T-helper 1 cell (primary cell): ENCODE data around the gene VWA8.
"Not testable (repeated sequence)": the region's sequence is repeated elsewhere in the genome, so short reads cannot be mapped to it uniquely, and the experiment has no call there.

ENCODE experiments used
- DNase-seq, 5 donors: peaks; one replicate each; pipeline ENCODE4 v3.0.0-alpha.2; 2012 to 2020

The VWA8 gene

GRCh38 chr13:41962994-41963393, 2.1 kb upstream of the VWA8 start:
- DNase-seq, result peak in 1 of 5 donors; percentile 20

DNA sequence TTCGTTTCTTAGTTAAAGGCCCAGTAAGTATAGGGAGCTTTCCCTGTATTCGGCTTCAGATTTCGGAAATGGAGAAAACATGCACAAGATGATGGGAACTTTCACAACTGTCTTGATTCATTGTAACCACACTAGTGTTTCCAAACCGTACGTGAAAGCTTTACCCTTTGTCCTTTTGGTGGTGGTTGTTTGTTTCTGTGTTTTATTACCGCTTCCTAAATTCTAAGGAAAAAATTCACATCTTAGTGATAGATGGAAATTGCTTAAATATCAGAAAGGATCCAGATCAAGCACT, 504 bp upstream of the VWA8 start:
- no peak for DNase-seq

GRCh38 chr13:41960211-41960636, 685 bp downstream of the VWA8 start:
- DNase-seq, result no peak

- no peak for DNase-seq
These were observed 4.6 kb downstream of the VWA8 start for GRCh38 chr13:41956272-41956671.

GRCh38 chr13:41955605-41956004, 5.3 kb downstream of the VWA8 start:
- no peak for DNase-seq

GRCh38 chr13:41954226-41954625, 6.7 kb downstream of the VWA8 start:
- DNase-seq, result no peak

DNA sequence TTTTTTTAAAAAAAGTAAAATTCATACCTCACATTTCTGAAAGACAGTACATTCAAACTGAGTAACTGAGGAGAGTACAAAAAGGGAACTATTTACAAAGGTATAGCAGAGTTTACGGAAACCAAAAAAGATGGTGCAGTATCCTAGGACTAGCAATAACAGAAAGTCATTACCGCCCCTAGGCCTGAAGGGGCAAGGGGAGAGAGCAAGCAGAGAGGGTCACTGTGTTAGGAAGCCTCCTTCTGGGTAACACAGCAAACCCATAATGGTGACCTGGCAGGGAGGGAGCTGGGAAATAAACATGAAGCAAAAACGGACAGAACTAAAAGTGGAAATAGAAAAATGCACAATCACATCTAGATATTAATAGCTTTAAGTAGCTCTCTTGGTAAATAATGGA, 8.2 kb downstream of the VWA8 start:
- no peak for DNase-seq

- not testable (repeated sequence) for DNase-seq
These were observed 11.8 kb downstream of the VWA8 start for GRCh38 chr13:41949104-41949503.

GRCh38 chr13:41945926-41946325, 15.0 kb downstream of the VWA8 start:
- no peak for DNase-seq

DNA sequence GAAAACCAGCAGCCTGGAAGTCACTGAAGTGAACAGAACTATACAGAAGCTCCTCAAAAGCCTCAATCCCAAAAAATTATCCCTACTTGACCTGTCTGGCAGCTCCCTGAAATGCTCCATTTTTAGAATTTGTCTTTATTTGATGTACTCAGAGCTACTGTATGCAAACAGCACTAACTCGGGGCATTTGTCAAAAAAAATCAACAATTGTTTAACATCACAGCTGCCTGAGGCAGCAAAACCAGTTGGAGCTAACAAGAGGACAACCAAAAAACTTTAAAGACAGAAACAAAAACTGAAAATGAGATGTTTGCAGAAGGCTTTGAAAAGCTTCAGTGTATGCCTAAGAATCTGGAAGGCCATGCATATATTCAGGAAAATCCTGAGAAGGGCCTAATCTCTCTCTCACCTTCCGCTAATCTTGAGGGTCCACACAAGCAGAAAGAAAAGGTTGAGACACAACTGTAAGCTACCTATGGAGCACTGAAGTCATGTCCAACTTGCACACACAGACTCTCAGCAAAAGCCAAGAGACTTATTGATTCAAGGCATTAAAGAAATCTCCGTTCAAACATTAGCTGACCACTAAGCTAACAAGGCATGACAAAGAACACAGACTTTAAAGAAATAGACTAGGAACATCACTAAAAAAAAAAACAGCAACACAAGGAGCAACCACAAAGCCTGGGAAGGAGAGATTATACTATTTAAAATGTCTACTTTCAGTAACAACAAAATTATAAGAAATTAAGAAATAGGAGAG, 16.1 kb downstream of the VWA8 start:
- no peak for DNase-seq

DNA sequence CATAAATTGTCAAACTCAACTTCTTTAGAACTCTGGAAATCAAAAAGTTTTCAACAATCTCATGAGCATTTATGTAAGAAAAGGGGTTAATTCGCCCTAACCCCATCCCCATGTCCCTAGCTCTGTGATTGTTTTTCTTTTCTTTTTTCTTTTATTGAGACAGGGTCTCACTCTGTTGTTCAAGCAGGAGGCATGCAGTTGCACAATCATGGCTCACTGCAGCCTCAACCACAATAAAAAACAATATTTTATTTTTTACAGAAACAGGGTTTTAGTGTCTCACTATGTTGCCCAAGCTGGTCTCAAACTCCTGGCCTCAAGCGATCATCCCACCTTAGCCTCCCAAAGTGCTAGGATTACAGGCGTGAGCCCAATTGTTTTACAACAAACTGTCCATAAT, 16.7 kb downstream of the VWA8 start:
- DNase-seq, result no peak

- no peak for DNase-seq
These were observed 18.3 kb downstream of the VWA8 start for GRCh38 chr13:41942462-41943094.

GRCh38 chr13:41941174-41941573, 19.7 kb downstream of the VWA8 start:
- no peak for DNase-seq

DNA sequence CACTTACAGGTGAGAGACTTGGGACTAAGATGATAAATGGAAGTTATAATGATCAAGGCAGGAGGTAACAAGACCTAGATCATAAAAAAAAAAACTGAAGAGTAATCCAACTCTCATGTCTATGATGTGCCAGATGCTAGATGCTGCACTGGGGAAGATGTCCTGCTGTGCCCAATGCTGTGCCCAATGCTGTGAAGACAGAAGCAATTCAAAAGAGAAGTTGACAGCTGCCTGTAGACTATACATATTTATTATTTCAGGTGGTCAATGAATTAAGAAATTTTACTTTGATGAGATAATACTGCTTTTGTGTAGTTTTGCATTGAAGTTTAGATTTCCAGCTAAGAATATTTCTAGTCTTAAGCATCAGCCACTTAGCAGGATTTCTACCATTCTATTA, 21.5 kb downstream of the VWA8 start:
- DNase-seq, result no peak

DNA sequence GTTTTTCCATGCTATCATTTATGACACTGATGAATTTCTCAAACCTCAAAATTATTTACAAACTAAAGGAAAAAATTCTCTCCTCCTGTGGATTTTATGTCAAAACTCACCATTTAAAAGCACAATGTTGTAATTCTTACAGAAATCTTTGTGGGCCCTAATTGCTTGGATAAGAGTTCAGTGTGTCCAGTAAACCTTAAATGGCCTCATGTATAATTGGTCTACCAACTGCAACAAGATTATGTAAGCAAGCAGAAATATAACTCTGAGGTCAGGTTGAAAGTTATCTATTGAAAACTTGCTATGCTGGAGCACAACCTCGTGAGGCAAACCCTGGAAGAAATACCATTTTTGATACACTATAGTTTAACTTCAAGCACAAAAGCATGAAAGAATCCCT, 22.0 kb downstream of the VWA8 start:
- no peak for DNase-seq

- no peak for DNase-seq
These were observed 23.5 kb downstream of the VWA8 start for GRCh38 chr13:41937388-41937787.

GRCh38 chr13:41935501-41935900, 25.4 kb downstream of the VWA8 start:
- DNase-seq, result no peak

DNA sequence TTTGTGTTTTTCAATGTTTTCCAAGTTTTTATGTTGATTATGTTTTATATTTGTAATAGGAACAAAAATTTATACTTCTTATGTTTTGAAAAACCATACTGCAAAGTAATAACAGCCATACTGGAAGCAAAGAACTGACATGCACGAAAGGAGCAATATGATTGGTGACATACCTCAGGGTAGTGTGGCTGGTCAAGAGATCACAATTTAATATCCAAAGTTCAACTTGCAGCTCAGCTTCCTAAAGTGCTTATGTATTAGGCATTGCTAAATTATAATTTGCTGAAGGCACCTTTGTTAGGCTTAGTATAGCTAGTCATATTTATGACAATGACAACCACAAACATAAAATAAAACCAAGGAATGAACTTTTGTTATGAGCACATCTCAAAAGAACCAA, 25.9 kb downstream of the VWA8 start:
- no peak for DNase-seq

- DNase-seq, result no peak
These were observed 26.8 kb downstream of the VWA8 start for GRCh38 chr13:41934120-41934519.

DNA sequence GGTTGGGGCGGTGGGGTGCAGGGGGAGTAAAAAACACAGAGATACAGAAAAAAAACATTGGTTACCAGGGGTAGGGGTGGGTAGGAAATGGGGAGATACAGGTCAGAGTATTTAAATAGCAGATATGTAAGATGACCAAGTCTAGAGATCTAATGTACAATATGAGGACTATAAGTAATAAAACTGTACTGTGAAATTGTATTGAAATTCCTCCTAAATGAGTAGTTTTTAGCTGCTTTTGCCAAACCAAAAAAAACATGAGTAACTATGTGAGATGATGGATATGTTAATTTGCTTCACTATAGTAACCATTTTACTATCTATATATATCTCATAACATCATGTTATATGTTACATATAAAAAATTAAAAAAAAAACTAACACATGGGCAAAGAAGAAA, 29.6 kb downstream of the VWA8 start:
- DNase-seq, result no peak

DNA sequence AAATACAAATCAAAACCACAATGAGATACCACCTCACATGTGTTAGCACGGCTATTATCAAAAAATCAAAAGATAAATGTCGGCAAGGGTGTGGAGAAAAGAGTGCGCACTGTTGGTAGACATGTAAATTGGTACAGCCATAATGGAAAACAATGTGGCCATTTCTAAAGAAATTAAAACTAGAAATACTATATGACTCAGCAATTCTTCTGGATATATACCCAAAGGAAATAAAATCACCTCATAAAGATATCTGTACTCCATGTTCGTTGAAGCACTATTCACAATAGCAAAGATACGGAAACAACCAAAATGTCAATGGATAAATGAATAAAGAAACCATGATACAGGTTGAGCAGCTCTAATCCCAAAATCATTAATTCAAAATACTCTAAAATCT, 30.8 kb downstream of the VWA8 start:
- no peak for DNase-seq

DNA sequence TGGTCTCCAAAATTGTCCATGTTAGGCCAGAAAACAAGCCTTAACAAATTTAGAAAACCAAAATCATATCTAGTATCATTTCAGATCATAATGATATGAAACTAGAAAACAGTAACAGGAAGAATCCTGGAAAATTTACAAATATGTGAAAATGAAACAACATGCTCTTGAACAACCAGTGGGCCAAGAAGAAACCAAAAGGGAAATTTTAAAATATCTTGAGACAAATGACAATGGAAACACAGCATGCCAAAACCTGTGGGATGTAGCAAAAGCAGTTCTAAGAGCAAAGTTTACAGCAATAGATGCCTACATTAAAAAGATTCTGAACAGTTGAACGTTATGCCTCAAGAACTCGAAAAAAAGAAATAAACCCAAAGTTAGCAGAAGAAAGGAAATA, 32.6 kb downstream of the VWA8 start:
- no peak for DNase-seq

DNA sequence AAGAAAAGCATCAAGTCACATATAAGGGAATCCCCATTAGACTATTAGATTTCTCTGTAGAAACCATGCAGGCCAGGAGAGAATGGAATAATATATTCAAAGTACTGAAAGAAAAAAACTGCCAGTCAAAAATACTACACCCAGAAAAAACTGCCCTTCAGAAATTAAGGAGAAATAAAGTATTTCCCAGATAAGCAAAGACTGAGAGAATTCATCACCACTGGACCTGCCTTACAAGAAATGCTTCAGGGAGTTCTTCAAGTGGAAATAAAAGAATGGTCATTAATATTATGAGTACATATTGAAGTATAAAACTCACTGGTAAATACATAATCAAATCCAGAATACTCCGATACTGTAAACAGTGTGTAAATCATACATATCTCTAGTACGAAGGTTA, 35.9 kb downstream of the VWA8 start:
- no peak for DNase-seq

GRCh38 chr13:41922894-41923293, 38.0 kb downstream of the VWA8 start:
- not testable (repeated sequence) for DNase-seq
